HG03520 (cell line): ENCODE results near the gene TMEM123.
A peak's percentile ranks its signal among the peaks of the same experiment; 100 is the strongest.

Source experiments
- ATAC-seq: cut with Tn5 transposase; IDR thresholded peaks from one replicate; pipeline ENCODE4 v1.9.1; 2021; ENCODE audit warnings: mild to moderate bottlenecking, moderate library complexity; ENCODE audit not compliant: unreplicated experiment

Gene TMEM123

GRCh38 chr11:102427068-102427467 lies 25.5 kb downstream of the TMEM123 start:
- ATAC-seq: no peak

GRCh38 chr11:102426570-102426969 lies 26.0 kb downstream of the TMEM123 start:
- no peak for ATAC-seq

- no peak for ATAC-seq
These were observed 26.6 kb downstream of the TMEM123 start for GRCh38 chr11:102426000-102426399.

- ATAC-seq: no peak
These were observed 28.6 kb downstream of the TMEM123 start for GRCh38 chr11:102423936-102424335.

GRCh38 chr11:102422817-102423712 lies 29.5 kb downstream of the TMEM123 start:
- ATAC-seq: no peak

GRCh38 chr11:102421261-102421660 lies 31.3 kb downstream of the TMEM123 start:
- ATAC-seq: no peak

- peak; percentile 75 for ATAC-seq
These were observed 32.0 kb downstream of the TMEM123 start for GRCh38 chr11:102420547-102420946.

- ATAC-seq: no peak
These were observed 33.4 kb downstream of the TMEM123 start for GRCh38 chr11:102419181-102419580.

- ATAC-seq: no peak
These were observed 35.6 kb downstream of the TMEM123 start for GRCh38 chr11:102416976-102417375.

- ATAC-seq: no peak
These were observed 37.2 kb downstream of the TMEM123 start for GRCh38 chr11:102415304-102415916.

- ATAC-seq: no peak
These were observed 38.0 kb downstream of the TMEM123 start for GRCh38 chr11:102414559-102414958.

- ATAC-seq: no peak
These were observed 39.1 kb downstream of the TMEM123 start for GRCh38 chr11:102413497-102413896.

- ATAC-seq: no peak
These were observed 41.4 kb downstream of the TMEM123 start for GRCh38 chr11:102411142-102411541.

- no peak for ATAC-seq
These were observed 42.2 kb downstream of the TMEM123 start for GRCh38 chr11:102410382-102410784.

GRCh38 chr11:102408339-102408738 lies 44.2 kb downstream of the TMEM123 start:
- ATAC-seq: no peak

- ATAC-seq: no peak
These were observed 44.7 kb downstream of the TMEM123 start for GRCh38 chr11:102407901-102408300.

GRCh38 chr11:102406099-102406498 lies 46.5 kb downstream of the TMEM123 start:
- no peak for ATAC-seq

- no peak for ATAC-seq
These were observed 47.1 kb downstream of the TMEM123 start for GRCh38 chr11:102405501-102405900.

GRCh38 chr11:102402548-102402947 lies 50.0 kb downstream of the TMEM123 start:
- ATAC-seq: no peak

- ATAC-seq: no peak
These were observed 50.7 kb downstream of the TMEM123 start for GRCh38 chr11:102401905-102402304.

- no peak for ATAC-seq
These were observed 52.0 kb downstream of the TMEM123 start for GRCh38 chr11:102400603-102401002.

- ATAC-seq: no peak
These were observed 53.4 kb downstream of the TMEM123 start for GRCh38 chr11:102399189-102399588.
